Naive thymus-derived CD4-positive, alpha-beta T cell (primary cell): Measurements from ENCODE around the gene SIRPA. TPM values are rescaled to one million over a fixed set of nuclear protein-coding genes. Genes with fewer than 3 reads are reported as not detected.

Experiments
- ATAC-seq: fragments of 150-1000 bp; cut with Tn5 transposase; 2 replicates; pipeline ENCODE4 v1.10.0; 2021; ENCODE audit warnings: mild to moderate bottlenecking, moderate library complexity
- CTCF ChIA-PET: fragments of 350-600 bp; sonication (Branson Sonifier 250); formaldehyde crosslinking; loops from one replicate; lab custom pipeline; 2021; ENCODE audit warnings: antibody characterized with exemption; lab: Charles Lee
- POLR2A ChIA-PET: fragments of 350-600 bp; sonication (Branson Sonifier 250); formaldehyde crosslinking; loops from one replicate; lab custom pipeline; 2021; ENCODE audit warnings: antibody characterized with exemption, inconsistent platforms; lab: Charles Lee
- DNase-seq, 9 donors: peaks; one replicate each; pipeline versions ENCODE4 v3.0.0 to v3.0.0-alpha.2; 2020 to 2022; ENCODE audit warnings: mixed read lengths in 1 of 9
- H3K27ac ChIP-seq: one replicate; pipeline ENCODE4 v1.7.0; 2013; ENCODE audit warnings: mild to moderate bottlenecking, low read depth, low read length, moderate library complexity
- H3K27me3 ChIP-seq, 2 donors: one replicate each; pipeline ENCODE4 v1.7.0; 2013; ENCODE audit warnings: low read length in 2 of 2, mild to moderate bottlenecking in 2 of 2, moderate library complexity in 2 of 2; ENCODE audit not compliant: control insufficient read depth in 2 of 2, insufficient read depth in 2 of 2
- H3K36me3 ChIP-seq, 3 experiments: 1 replicate in 2 of 3; 2 replicates in 1 of 3; pipeline ENCODE4 v1.7.0; 2013; ENCODE audit warnings: low read length in 3 of 3, mild to moderate bottlenecking in 3 of 3, moderate library complexity in 1 of 3; ENCODE audit not compliant: insufficient read depth in 3 of 3, control insufficient read depth in 2 of 3
- H3K4me1 ChIP-seq, 2 donors: one replicate each; pipeline ENCODE4 v1.7.0; 2013; ENCODE audit warnings: low read length in 2 of 2, mild to moderate bottlenecking in 2 of 2, moderate library complexity in 1 of 2; ENCODE audit not compliant: control insufficient read depth in 2 of 2, insufficient read depth in 2 of 2
- H3K4me3 ChIP-seq: 2 replicates; pipeline ENCODE4 v1.7.0; 2013; ENCODE audit warnings: mild to moderate bottlenecking, low read length
- H3K9me3 ChIP-seq, 3 experiments: 1 replicate in 2 of 3; 2 replicates in 1 of 3; pipeline ENCODE4 v1.7.0; 2013; ENCODE audit warnings: low read length in 3 of 3; ENCODE audit not compliant: control insufficient read depth in 2 of 3
- H3K27ac Mint-ChIP-seq, 9 donors: one replicate each; pipeline ENCODE4 v1.8.0; 2020 to 2022; ENCODE audit warnings: mixed read lengths in 9 of 9, mild to moderate bottlenecking in 8 of 9, moderate library complexity in 5 of 9, inconsistent platforms in 2 of 9
- H3K27me3 Mint-ChIP-seq, 5 donors: one replicate each; pipeline ENCODE4 v1.8.0; 2021 to 2022; ENCODE audit warnings: mixed read lengths in 5 of 5, mild to moderate bottlenecking in 1 of 5
- H3K36me3 Mint-ChIP-seq, 5 donors: one replicate each; pipeline ENCODE4 v1.8.0; 2020 to 2022; ENCODE audit warnings: mixed read lengths in 5 of 5, mild to moderate bottlenecking in 3 of 5, inconsistent platforms in 1 of 5
- H3K4me1 Mint-ChIP-seq, 7 donors: one replicate each; pipeline ENCODE4 v1.8.0; 2020 to 2022; ENCODE audit warnings: mixed read lengths in 7 of 7, mild to moderate bottlenecking in 3 of 7, inconsistent platforms in 1 of 7
- H3K4me3 Mint-ChIP-seq, 10 donors: one replicate each; pipeline ENCODE4 v1.8.0; 2020 to 2022; ENCODE audit warnings: mild to moderate bottlenecking in 10 of 10, mixed read lengths in 10 of 10, moderate library complexity in 6 of 10, inconsistent platforms in 2 of 10
- H3K9me3 Mint-ChIP-seq, 11 donors: one replicate each; pipeline ENCODE4 v1.8.0; 2020 to 2022; ENCODE audit warnings: mixed read lengths in 11 of 11, mild to moderate bottlenecking in 4 of 11, inconsistent platforms in 1 of 11, moderate library complexity in 1 of 11
- intact Hi-C, 2 donors: fragments of 100-400 bp; cut with micrococcal nuclease; formaldehyde crosslinking; loops; one replicate each; pipeline ENCODE4 v1.15.1; 2023
- polyA plus RNA-seq, 2 donors: library from polyadenylated mRNA; unstranded; fragments of 300-500 nt; fragmentation: Illumina TruSeq; gene quantifications; one replicate each; pipeline ENCODE4 v1.2.3, GENCODE V29; 2021
- total RNA-seq, 6 experiments: library from RNA in 5 of 6; stranded (reverse) in 5 of 6; gene quantifications; 1 replicate in 5 of 6; 2 replicates in 1 of 6; pipeline ENCODE4 v1.2.3 and lab custom pipeline; 2021 to 2026

Gene SIRPA
- total and polyA plus RNA-seq, 7 experiments from 2014 or later, result 1.7 to 42.9 (median 3.6) TPM; not detected in 3

DNA sequence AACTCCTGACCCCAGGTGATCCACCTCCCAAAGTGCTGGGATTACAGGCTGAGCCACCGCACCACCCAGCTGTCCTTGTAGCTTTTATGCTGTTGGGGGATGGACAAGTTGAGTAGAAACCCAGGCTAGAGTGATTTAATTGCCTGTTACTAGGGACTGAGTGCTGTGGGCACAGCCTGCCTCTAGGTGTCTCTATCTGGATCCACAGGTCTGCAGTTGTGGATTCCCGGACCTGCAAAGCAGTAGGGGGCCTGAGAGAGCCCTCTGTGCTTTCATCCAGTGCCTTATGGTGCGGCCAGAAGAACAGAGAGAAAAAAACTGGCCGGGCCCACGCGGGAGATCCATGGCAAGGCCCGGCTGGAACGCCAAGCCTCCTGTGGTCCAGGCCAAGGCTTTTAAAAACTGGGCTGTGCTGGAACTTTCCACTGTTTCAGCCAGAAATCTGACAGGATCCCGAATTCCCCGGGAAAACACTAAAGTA is 5.2 kb downstream of the SIRPA start:
- no peaks in the 10 kb centered on the region for H3K4me1 ChIP-seq
- peaks cover 37 to 53% (median 50%) of the 10 kb centered on the region in 5 donors for H3K27me3 Mint-ChIP-seq
- no peak overlapping the region for H3K4me3 Mint-ChIP-seq
- H3K9me3 ChIP-seq, result no peaks in the 10 kb centered on the region
- DNase-seq (no peak), ATAC-seq (no peak)
- no peak overlapping the region for H3K27ac ChIP-seq
- no peaks in the 10 kb centered on the region for H3K9me3 Mint-ChIP-seq
- H3K36me3 Mint-ChIP-seq, result no peaks in the 10 kb centered on the region
- ChIA-PET POLR2A (no interaction called here), CTCF (no interaction called here)
- H3K36me3 ChIP-seq, result no peaks in the 10 kb centered on the region
- H3K27me3 ChIP-seq, result peaks cover 0 to 4% of the 10 kb centered on the region in 2 donors
- no peak overlapping the region for H3K27ac Mint-ChIP-seq
- H3K4me1 Mint-ChIP-seq, result peaks cover 0 to 9% (median 0%) of the 10 kb centered on the region in 7 donors
- no peak overlapping the region for H3K4me3 ChIP-seq
- intact Hi-C loops, result no loop called here

DNA sequence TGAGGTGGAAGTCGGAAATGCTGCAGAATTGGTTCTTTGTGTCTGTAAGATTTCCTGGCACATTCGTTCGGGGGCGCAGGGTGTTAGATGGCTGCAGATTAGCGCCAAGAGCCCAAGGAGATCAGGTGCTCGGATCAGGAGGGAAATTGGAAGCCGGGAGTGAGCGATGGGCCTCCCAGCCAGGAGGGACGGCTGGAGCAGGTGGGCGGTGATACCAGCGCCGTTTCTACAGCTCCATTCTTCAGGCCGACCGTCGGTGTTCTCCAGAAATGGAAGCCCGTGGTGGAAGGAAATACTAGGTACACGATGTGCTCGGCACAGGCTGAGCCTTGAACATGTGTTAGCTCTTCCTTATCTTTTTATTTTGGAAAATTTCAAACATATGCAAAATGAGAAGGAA is 6.5 kb downstream of the SIRPA start:
- H3K36me3 ChIP-seq, result no peaks in the 10 kb centered on the region
- H3K4me3 Mint-ChIP-seq, result no peak overlapping the region
- DNase-seq, result no peak
- H3K36me3 Mint-ChIP-seq, result no peaks in the 10 kb centered on the region
- H3K27me3 Mint-ChIP-seq, result peaks cover 26 to 45% (median 40%) of the 10 kb centered on the region in 5 donors
- H3K4me1 ChIP-seq, result no peaks in the 10 kb centered on the region
- H3K9me3 Mint-ChIP-seq, result no peaks in the 10 kb centered on the region
- no peaks in the 10 kb centered on the region for H3K27me3 ChIP-seq
- H3K9me3 ChIP-seq, result no peaks in the 10 kb centered on the region
- no peak overlapping the region for H3K27ac Mint-ChIP-seq
- ATAC-seq, result no peak
- no peak overlapping the region for H3K27ac ChIP-seq
- no peak overlapping the region for H3K4me3 ChIP-seq
- intact Hi-C loops, result no loop called here
- ChIA-PET POLR2A (no interaction called here), CTCF (no interaction called here)
- H3K4me1 Mint-ChIP-seq, result peaks cover 0 to 6% (median 0%) of the 10 kb centered on the region in 7 donors

GRCh38 chr20:1902188-1902587 is 7.0 kb downstream of the SIRPA start:
- Histone ChIP-seq H3K27me3 (no peaks in the 10 kb centered on the region), H3K4me1 (no peaks in the 10 kb centered on the region), H3K9me3 (no peaks in the 10 kb centered on the region), H3K36me3 (no peaks in the 10 kb centered on the region), H3K27ac (no peak overlapping the region), H3K4me3 (no peak overlapping the region)
- CTCF ChIA-PET, result no interaction called here
- Mint-ChIP-seq H3K36me3 (no peaks in the 10 kb centered on the region), H3K9me3 (no peaks in the 10 kb centered on the region), H3K27me3 (peaks cover 22 to 42% (median 36%) of the 10 kb centered on the region in 5 donors), H3K4me3 (no peak overlapping the region), H3K4me1 (peaks cover 0 to 7% (median 0%) of the 10 kb centered on the region in 7 donors), H3K27ac (no peak overlapping the region)
- intact Hi-C loops, result no loop called here
- no peak for DNase-seq
- no peak for ATAC-seq
- POLR2A ChIA-PET, result no interaction called here

DNA sequence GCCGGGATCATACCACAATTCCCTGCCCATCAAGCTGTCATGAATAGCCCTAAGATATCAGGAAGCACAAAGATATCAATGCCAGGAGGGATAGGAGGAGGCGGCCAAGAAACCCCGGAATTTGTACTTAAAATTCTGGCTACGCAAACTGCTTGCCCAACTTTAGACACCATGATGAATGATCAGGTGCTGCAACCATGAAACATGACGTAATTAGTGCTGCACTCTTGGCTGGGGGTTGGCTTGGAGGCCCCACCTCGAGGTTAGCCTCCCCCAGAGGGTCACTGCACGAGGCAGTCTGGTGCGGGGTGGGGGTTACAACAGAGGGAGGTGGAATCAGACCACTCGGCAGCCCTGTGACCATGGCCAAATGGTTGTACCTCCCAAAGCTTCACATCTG is 8.9 kb downstream of the SIRPA start:
- peaks cover 7 to 44% (median 23%) of the 10 kb centered on the region in 5 donors for H3K27me3 Mint-ChIP-seq
- H3K9me3 Mint-ChIP-seq, result no peaks in the 10 kb centered on the region
- intact Hi-C loops, result no loop called here
- ATAC-seq, result no peak
- no peak overlapping the region for H3K27ac ChIP-seq
- ChIA-PET POLR2A (no interaction called here), CTCF (no interaction called here)
- no peak overlapping the region for H3K4me3 Mint-ChIP-seq
- no peaks in the 10 kb centered on the region for H3K36me3 Mint-ChIP-seq
- no peaks in the 10 kb centered on the region for H3K36me3 ChIP-seq
- H3K27ac Mint-ChIP-seq, result no peak overlapping the region
- peaks cover 0 to 7% (median 0%) of the 10 kb centered on the region in 7 donors for H3K4me1 Mint-ChIP-seq
- H3K4me1 ChIP-seq, result no peaks in the 10 kb centered on the region
- no peak for DNase-seq
- H3K27me3 ChIP-seq, result no peaks in the 10 kb centered on the region
- H3K9me3 ChIP-seq, result no peaks in the 10 kb centered on the region
- H3K4me3 ChIP-seq, result no peak overlapping the region

DNA sequence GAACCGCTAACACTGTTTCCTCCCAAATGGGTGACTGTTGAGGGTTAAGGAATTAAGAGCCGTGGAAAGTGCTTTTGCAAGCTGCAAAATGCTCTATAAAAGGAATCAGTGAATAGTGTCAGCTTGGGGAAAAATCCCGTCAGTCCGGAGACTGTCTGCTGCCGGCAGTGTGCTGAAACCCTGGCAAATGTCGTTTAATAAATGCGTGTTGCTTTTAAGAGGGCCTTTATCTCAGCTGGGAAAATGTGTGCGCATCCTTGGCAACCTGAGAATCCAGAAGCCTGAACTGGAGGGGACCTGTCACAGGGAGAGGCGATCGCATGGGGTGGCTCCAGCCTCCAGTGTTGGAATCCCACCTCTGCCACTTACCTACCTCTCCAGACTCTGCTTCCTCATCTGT is 9.8 kb downstream of the SIRPA start:
- Histone ChIP-seq H3K4me1 (no peaks in the 10 kb centered on the region), H3K4me3 (no peak overlapping the region), H3K27me3 (no peaks in the 10 kb centered on the region), H3K9me3 (no peaks in the 10 kb centered on the region), H3K36me3 (no peaks in the 10 kb centered on the region), H3K27ac (no peak overlapping the region)
- Mint-ChIP-seq H3K4me3 (no peak overlapping the region), H3K9me3 (no peaks in the 10 kb centered on the region), H3K27ac (no peak overlapping the region), H3K36me3 (no peaks in the 10 kb centered on the region), H3K27me3 (peaks cover 2 to 38% (median 18%) of the 10 kb centered on the region in 5 donors), H3K4me1 (peaks cover 0 to 7% (median 0%) of the 10 kb centered on the region in 7 donors)
- ATAC-seq, result no peak
- POLR2A ChIA-PET, result no interaction called here
- intact Hi-C loops, result no loop called here
- CTCF ChIA-PET, result no interaction called here
- DNase-seq, result no peak

DNA sequence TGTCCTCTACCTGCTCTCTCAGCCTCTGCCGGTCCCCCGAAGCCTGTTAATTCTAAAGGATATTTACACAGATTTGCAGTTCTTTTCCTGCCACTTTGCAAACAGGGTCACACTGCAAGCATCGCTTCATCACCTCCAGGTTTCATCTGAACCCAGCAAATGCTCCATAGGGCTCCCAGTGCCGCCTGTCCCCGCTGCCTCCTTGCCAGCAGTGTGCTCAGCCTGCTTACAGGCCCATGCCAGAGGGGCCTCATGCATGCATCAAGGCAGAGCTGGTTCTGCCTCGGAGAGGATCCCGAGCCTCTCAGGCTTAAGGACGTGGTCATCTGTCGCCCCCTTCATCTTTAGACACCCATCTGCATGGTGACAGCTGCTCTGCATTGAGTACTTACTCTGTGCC is 10.5 kb downstream of the SIRPA start:
- Mint-ChIP-seq H3K27ac (no peak overlapping the region), H3K27me3 (peaks cover 2 to 38% (median 18%) of the 10 kb centered on the region in 5 donors), H3K36me3 (no peaks in the 10 kb centered on the region), H3K9me3 (no peaks in the 10 kb centered on the region), H3K4me3 (no peak overlapping the region), H3K4me1 (peaks cover 0 to 7% (median 0%) of the 10 kb centered on the region in 7 donors)
- ATAC-seq (no peak), DNase-seq (no peak)
- H3K36me3 ChIP-seq, result no peaks in the 10 kb centered on the region
- H3K27me3 ChIP-seq, result no peaks in the 10 kb centered on the region
- intact Hi-C loops, result no loop called here
- no peaks in the 10 kb centered on the region for H3K9me3 ChIP-seq
- CTCF ChIA-PET, result no interaction called here
- H3K27ac ChIP-seq, result no peak overlapping the region
- POLR2A ChIA-PET, result no interaction called here
- no peak overlapping the region for H3K4me3 ChIP-seq
- H3K4me1 ChIP-seq, result no peaks in the 10 kb centered on the region

DNA sequence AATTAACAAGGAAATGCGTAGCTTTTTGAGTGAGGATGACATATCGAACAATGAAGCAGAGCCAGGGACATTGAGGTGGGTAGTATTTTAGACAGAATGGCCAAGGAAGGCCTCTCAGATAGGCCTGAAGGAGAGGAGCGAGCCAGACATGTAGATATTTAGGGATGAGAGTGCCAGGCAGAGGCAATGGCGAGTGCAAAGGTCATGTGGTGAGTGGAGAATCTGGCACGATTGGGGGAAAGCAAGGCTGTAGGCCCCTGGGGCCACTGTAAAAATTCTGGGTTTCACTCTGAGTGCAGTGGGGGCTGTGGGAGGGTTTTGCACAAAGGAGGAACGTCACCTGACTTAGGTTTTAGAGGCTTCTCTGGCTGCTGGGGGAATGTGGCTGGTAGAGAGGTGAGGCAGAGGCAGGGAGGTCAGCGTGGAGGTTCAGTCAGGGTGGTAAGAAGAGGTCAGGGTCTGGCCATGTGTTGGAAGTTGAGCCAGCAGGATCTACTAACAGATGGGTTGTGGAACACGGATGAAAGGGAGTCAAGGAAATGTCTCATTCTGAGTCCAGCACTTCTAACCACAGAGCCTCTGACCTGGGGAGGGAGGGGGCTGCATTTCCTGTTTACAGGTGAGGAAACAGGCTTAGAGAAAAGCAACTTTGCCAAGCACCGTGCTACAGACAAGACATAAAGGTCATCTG is 11.3 kb downstream of the SIRPA start:
- Mint-ChIP-seq H3K27ac (no peak overlapping the region), H3K36me3 (no peaks in the 10 kb centered on the region), H3K4me3 (no peak overlapping the region), H3K4me1 (peaks cover 0 to 7% (median 0%) of the 10 kb centered on the region in 7 donors), H3K9me3 (no peaks in the 10 kb centered on the region), H3K27me3 (peaks cover 2 to 35% (median 18%) of the 10 kb centered on the region in 5 donors)
- ATAC-seq (no peak), DNase-seq (no peak)
- Histone ChIP-seq H3K4me1 (no peaks in the 10 kb centered on the region), H3K4me3 (no peak overlapping the region), H3K9me3 (no peaks in the 10 kb centered on the region), H3K27ac (no peak overlapping the region), H3K27me3 (no peaks in the 10 kb centered on the region), H3K36me3 (no peaks in the 10 kb centered on the region)
- CTCF ChIA-PET, result no interaction called here
- intact Hi-C loops, result no loop called here
- POLR2A ChIA-PET, result no interaction called here
